ENCODE measurements around the gene KRTAP23-1.

- TF ChIP-seq POLR2A (IDR thresholded peaks at IDR 0.05): no peak
- TF ChIP-seq, protein P1, sequence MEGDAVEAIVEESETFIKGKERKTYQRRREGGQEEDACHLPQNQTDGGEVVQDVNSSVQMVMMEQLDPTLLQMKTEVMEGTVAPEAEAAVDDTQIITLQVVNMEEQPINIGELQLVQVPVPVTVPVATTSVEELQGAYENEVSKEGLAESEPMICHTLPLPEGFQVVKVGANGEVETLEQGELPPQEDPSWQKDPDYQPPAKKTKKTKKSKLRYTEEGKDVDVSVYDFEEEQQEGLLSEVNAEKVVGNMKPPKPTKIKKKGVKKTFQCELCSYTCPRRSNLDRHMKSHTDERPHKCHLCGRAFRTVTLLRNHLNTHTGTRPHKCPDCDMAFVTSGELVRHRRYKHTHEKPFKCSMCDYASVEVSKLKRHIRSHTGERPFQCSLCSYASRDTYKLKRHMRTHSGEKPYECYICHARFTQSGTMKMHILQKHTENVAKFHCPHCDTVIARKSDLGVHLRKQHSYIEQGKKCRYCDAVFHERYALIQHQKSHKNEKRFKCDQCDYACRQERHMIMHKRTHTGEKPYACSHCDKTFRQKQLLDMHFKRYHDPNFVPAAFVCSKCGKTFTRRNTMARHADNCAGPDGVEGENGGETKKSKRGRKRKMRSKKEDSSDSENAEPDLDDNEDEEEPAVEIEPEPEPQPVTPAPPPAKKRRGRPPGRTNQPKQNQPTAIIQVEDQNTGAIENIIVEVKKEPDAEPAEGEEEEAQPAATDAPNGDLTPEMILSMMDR (IDR thresholded peaks at IDR 0.05): no peak
- no peak for TF ChIP-seq POLR2AphosphoS5 (IDR thresholded peaks at IDR 0.05)
Observed at GRCh38 chr21:30372139-30372770, 23.8 kb upstream of the KRTAP23-1 start, which contains the start of gene KRTAP13-2.

Measured in suprapubic skin (tissue), 4 donors.